Measurements from ENCODE around the gene CKS2. TPM values are rescaled to one million over a fixed set of nuclear protein-coding genes. Genes with fewer than 3 reads are reported as not detected.

The CKS2 gene
- total and polyA plus RNA-seq, 2 of the 8 experiments (the other 6 are each of a cell fraction or from before 2014, with no cell fraction given) = 337 to 689 TPM

- Histone ChIP-seq H3K14ac (ENCODE audit: insufficient read length) (no peak overlapping the region), H3K27ac (ENCODE audit: low read depth, low read length) (no peak overlapping the region), H3K4ac (replicated peaks; ENCODE audit: insufficient read length, low read depth, low read length) (no peak overlapping the region), H3K4me2 (ENCODE audit: insufficient read depth in 1 of 2, low read depth in 2 of 2, low read length in 2 of 2) (no peak overlapping the region), H2BK12ac (ENCODE audit: low read depth, low read length) (no peak overlapping the region), H4K8ac (ENCODE audit: extremely low read depth, insufficient read depth, low read length) (no peak overlapping the region), H2BK120ac (replicated peaks; ENCODE audit: low read depth, low read length) (no peak overlapping the region), H4K5ac (ENCODE audit: insufficient read length, low read depth, low read length) (no peak overlapping the region), H4K20me1 (replicated peaks in 1 of 2; ENCODE audit: control insufficient read depth in 1 of 2, insufficient read depth in 2 of 2, low read length in 2 of 2) (peaks cover 5 to 21% of the 10 kb centered on the region in 2 experiments), H3K56ac (replicated peaks; ENCODE audit: insufficient read length, low read depth, low read length) (no peak overlapping the region), H3K9ac (replicated peaks in 1 of 4; ENCODE audit: extremely low read depth in 1 of 4, low read depth in 3 of 4, low read length in 3 of 4) (no peak overlapping the region), H3K79me2 (ENCODE audit: control insufficient read depth in 1 of 2, insufficient read depth in 2 of 2, low read length in 2 of 2) (no peaks in the 10 kb centered on the region), H4K91ac (replicated peaks; ENCODE audit: insufficient read length, low read length) (no peak overlapping the region), H3K36me3 (ENCODE audit: control insufficient read depth in 2 of 4, insufficient read depth in 4 of 4, low read length in 3 of 4) (peaks cover 44 to 94% (median 73%) of the 10 kb centered on the region in 4 experiments), H3K4me1 (replicated peaks in 1 of 4; ENCODE audit: control insufficient read depth in 3 of 4, insufficient read depth in 4 of 4, low read length in 3 of 4) (no peaks in the 10 kb centered on the region), H3K79me1 (ENCODE audit: low read depth, low read length) (peaks cover 4% of the 10 kb centered on the region), H2BK5ac (ENCODE audit: low read depth, low read length) (no peak overlapping the region), H3K23me2 (ENCODE audit: low read depth, low read length) (no peaks in the 10 kb centered on the region), H3K4me3 (ENCODE audit: extremely low read depth in 1 of 4, insufficient read depth in 2 of 4, low read depth in 3 of 4, low read length in 4 of 4) (no peak overlapping the region), H2BK20ac (ENCODE audit: low read length) (no peak overlapping the region), H3K23ac (ENCODE audit: insufficient read length) (no peak overlapping the region), H2AK5ac (ENCODE audit: low read depth, low read length) (no peak overlapping the region), H3K18ac (ENCODE audit: extremely low read depth, low read length) (no peak overlapping the region), H2AFZ (ENCODE audit: low read length) (no peak overlapping the region), H3K27me3 (replicated peaks in 1 of 4; ENCODE audit: control insufficient read depth in 3 of 4, extremely low read depth in 1 of 4, insufficient read depth in 3 of 4, low read length in 3 of 4) (no peaks in the 10 kb centered on the region), H3K9me3 (ENCODE audit: insufficient read depth in 2 of 2, low read depth in 1 of 2, low read length in 1 of 2) (no peaks in the 10 kb centered on the region), H2BK15ac (ENCODE audit: low read length) (no peak overlapping the region)
- FAIRE-seq (no peak), DNase-seq (ENCODE audit: low read depth in 1 of 2, low spot score in 2 of 2) (no peak)
- CTCF ChIA-PET (ENCODE audit: partially characterized antibody) = interaction anchor here (0.6 kb wide), 1 partner anchor 199 kb away, joined by 3 read pairs; no protein-coding TSS in a partner anchor
- WGBS, 2 experiments (ENCODE audit: extremely low coverage in 1 of 2, insufficient coverage in 1 of 2, insufficient read length in 1 of 2, insufficient replicate concordance in 2 of 2, low coverage in 1 of 2, low lambda C conversion rate in 2 of 2, missing lambda C conversion rate in 1 of 2) = 95% methylated on average over 6 of the region's 6 CpGs; no CpG with 5 or more reads in 1 of the 2 experiments
- POLR2A ChIA-PET (ENCODE audit: partially characterized antibody) = interaction anchor here (0.8 to 1.8 kb wide), 4 partner anchors 12 to 29 kb away, joined by 3 to 4 read pairs (median 4); no protein-coding TSS in a partner anchor
- TF ChIP-seq SIN3A (conservative IDR thresholded peaks at IDR 0.05 in 1 of 2, IDR thresholded peaks at IDR 0.05 in 1 of 2; ENCODE audit: low read depth in 1 of 2, low read length in 2 of 2) (no peak), RNF2 (IDR thresholded peaks at IDR 0.05; ENCODE audit: borderline replicate concordance, low read depth, low read length, missing control alignments, poor library complexity, severe bottlenecking) (no peak), SAP30 (IDR thresholded peaks at IDR 0.05; ENCODE audit: insufficient read depth, insufficient replicate concordance, low read length) (no peak), TCF12 (IDR thresholded peaks at IDR 0.05; ENCODE audit: low read depth, low read length) (no peak), FOSL1 (IDR thresholded peaks at IDR 0.05; ENCODE audit: insufficient read depth, low read depth, low read length) (no peak), MAX (IDR thresholded peaks at IDR 0.05) (no peak), GTF2F1 (IDR thresholded peaks at IDR 0.05; ENCODE audit: borderline replicate concordance, low read depth, low read length) (no peak), EP300 (IDR thresholded peaks at IDR 0.05; ENCODE audit: borderline replicate concordance in 1 of 2, low read depth in 2 of 2, low read length in 2 of 2) (no peak), CBX8 (IDR thresholded peaks at IDR 0.05; ENCODE audit: borderline replicate concordance, low read depth, low read length) (no peak), JUND (IDR thresholded peaks at IDR 0.05; ENCODE audit: low read length) (no peak), MAFK (IDR thresholded peaks at IDR 0.05; ENCODE audit: low read depth, low read length) (no peak), SRF (IDR thresholded peaks at IDR 0.05; ENCODE audit: low read depth, low read length) (no peak)
Measured at GRCh38 chr9:89349607-89350006, 38.6 kb downstream of the CKS2 start.

All from H1 (cell line).